ENCODE measurements around the gene NCEH1. TPM values are rescaled to one million over a fixed set of nuclear protein-coding genes. Genes with fewer than 3 reads are reported as not detected.

NCEH1 gene
- total RNA-seq, 1 experiment from 2014 or later = 73.0 TPM

- H3K9me3 ChIP-seq (ENCODE audit: control insufficient read depth, insufficient read depth, low read depth, low read length) = no peaks in the 10 kb centered on the region
- no peaks in the 10 kb centered on the region for H3K36me3 ChIP-seq (ENCODE audit: control insufficient read depth, insufficient read depth, low read length)
- in situ Hi-C loops (cut with HindIII; ENCODE audit: low pct_unique_long_range_greater_than_20kb, low sequenced_read_pairs) (no loop called here), intact Hi-C loops (cut with micrococcal nuclease; ENCODE audit: unreplicated experiment) (no loop called here)
- DNase-seq (ENCODE audit: low read depth, low spot score) (no peak), ATAC-seq (no peak)
- BruUV-seq (replicated peaks) = no TSS peak
- H3K27ac ChIP-seq (ENCODE audit: low read length) = no peak overlapping the region
- TF ChIP-seq POLR2AphosphoS5 (IDR thresholded peaks at IDR 0.05; ENCODE audit: low read depth, low read length) (no peak), SIN3A (IDR thresholded peaks at IDR 0.05; ENCODE audit: borderline replicate concordance, insufficient read depth, low read depth, low read length) (no peak), REST (IDR thresholded peaks at IDR 0.05; ENCODE audit: insufficient read depth in 1 of 2, low read depth in 2 of 2, low read length in 1 of 2) (no peak)
- ChIA-PET POLR2A (no interaction called here), CTCF (no interaction called here)
- no peaks in the 10 kb centered on the region for H3K27me3 ChIP-seq (ENCODE audit: control insufficient read depth, insufficient read depth, low read length)
- peaks cover 20% of the 10 kb centered on the region for H3K4me1 ChIP-seq (ENCODE audit: control insufficient read depth, insufficient read depth, low read length)
- H3K4me3 ChIP-seq (ENCODE audit: low read depth in 2 of 2, low read length in 2 of 2) = no peak overlapping the region
Observed at GRCh38 chr3:172680684-172681083, 30.2 kb downstream of the NCEH1 start.

DNA sequence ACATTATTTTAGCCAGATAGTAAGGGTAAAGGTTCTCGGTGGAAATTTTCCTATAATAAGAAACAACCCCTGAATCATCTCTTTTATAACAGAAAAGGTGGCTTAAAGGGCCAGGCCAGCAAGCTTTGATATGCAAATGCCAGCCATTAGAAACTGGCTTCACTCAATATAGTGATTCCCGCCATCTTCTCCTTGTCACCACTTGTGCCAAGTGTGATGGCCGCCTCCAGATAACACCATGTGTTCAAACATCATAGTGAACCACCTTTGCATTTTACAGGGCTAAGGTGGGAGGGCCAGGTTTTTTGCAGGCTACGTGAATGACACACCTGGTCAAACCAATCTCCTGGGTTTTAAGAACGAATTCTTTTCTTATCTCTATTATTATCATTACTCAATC lies 31.3 kb downstream of the NCEH1 start:
- no peak for TF ChIP-seq SIN3A (IDR thresholded peaks at IDR 0.05; ENCODE audit: borderline replicate concordance, insufficient read depth, low read depth, low read length)
- no peak for TF ChIP-seq TCF7L2 (IDR thresholded peaks at IDR 0.05; ENCODE audit: low read depth, low read length)
- Histone ChIP-seq H3K9me3 (ENCODE audit: control insufficient read depth, insufficient read depth, low read depth, low read length) (no peaks in the 10 kb centered on the region), H3K36me3 (ENCODE audit: control insufficient read depth, insufficient read depth, low read length) (no peaks in the 10 kb centered on the region), H3K27me3 (ENCODE audit: control insufficient read depth, insufficient read depth, low read length) (no peaks in the 10 kb centered on the region), H3K4me1 (ENCODE audit: control insufficient read depth, insufficient read depth, low read length) (peaks cover 20% of the 10 kb centered on the region), H3K27ac (ENCODE audit: low read length) (no peak overlapping the region), H3K4me3 (ENCODE audit: low read depth in 2 of 2, low read length in 2 of 2) (no peak overlapping the region)
- ChIA-PET CTCF (interaction anchor here (0.7 kb wide), 1 partner anchor 347 kb away, joined by 12 read pairs; no protein-coding TSS in a partner anchor), POLR2A (no interaction called here)
- intact Hi-C loops (cut with micrococcal nuclease; ENCODE audit: unreplicated experiment) (no loop called here), in situ Hi-C loops (cut with HindIII; ENCODE audit: low pct_unique_long_range_greater_than_20kb, low sequenced_read_pairs) (no loop called here)
- ATAC-seq (no peak), DNase-seq (ENCODE audit: low read depth, low spot score) (no peak)
- BruUV-seq (replicated peaks) = no TSS peak

GRCh38 chr3:172678068-172678467 lies 32.8 kb downstream of the NCEH1 start:
- DNase-seq (ENCODE audit: low read depth, low spot score) (no peak), ATAC-seq (peak; percentile 59)
- CTCF ChIA-PET = no interaction called here
- TF ChIP-seq TCF7L2 (IDR thresholded peaks at IDR 0.05; ENCODE audit: low read depth, low read length) (no peak), POLR2AphosphoS5 (IDR thresholded peaks at IDR 0.05; ENCODE audit: low read depth, low read length) (no peak), SIN3A (IDR thresholded peaks at IDR 0.05; ENCODE audit: borderline replicate concordance, insufficient read depth, low read depth, low read length) (no peak), REST (IDR thresholded peaks at IDR 0.05; ENCODE audit: insufficient read depth in 1 of 2, low read depth in 2 of 2, low read length in 1 of 2) (no peak), CTCF (IDR thresholded peaks at IDR 0.05) (no peak)
- POLR2A ChIA-PET = interaction anchor here (1.0 kb wide), 1 partner anchor 72 kb away, joined by 4 read pairs; the partner anchor contains the start of gene ECT2
- intact Hi-C loops (cut with micrococcal nuclease; ENCODE audit: unreplicated experiment) (no loop called here), in situ Hi-C loops (cut with HindIII; ENCODE audit: low pct_unique_long_range_greater_than_20kb, low sequenced_read_pairs) (no loop called here)
- no peaks in the 10 kb centered on the region for H3K9me3 ChIP-seq (ENCODE audit: control insufficient read depth, insufficient read depth, low read depth, low read length)
- H3K36me3 ChIP-seq (ENCODE audit: control insufficient read depth, insufficient read depth, low read length) = no peaks in the 10 kb centered on the region
- H3K4me3 ChIP-seq (ENCODE audit: low read depth in 2 of 2, low read length in 2 of 2) = peak overlapping the region; percentile 19 to 42
- H3K4me1 ChIP-seq (ENCODE audit: control insufficient read depth, insufficient read depth, low read length) = peaks cover 29% of the 10 kb centered on the region
- BruUV-seq (replicated peaks) = no TSS peak
- no peaks in the 10 kb centered on the region for H3K27me3 ChIP-seq (ENCODE audit: control insufficient read depth, insufficient read depth, low read length)
- H3K27ac ChIP-seq (ENCODE audit: low read length) = peak overlapping the region; percentile 72
